Measurements from ENCODE around the gene SLC10A1.

The SLC10A1 gene

DNA sequence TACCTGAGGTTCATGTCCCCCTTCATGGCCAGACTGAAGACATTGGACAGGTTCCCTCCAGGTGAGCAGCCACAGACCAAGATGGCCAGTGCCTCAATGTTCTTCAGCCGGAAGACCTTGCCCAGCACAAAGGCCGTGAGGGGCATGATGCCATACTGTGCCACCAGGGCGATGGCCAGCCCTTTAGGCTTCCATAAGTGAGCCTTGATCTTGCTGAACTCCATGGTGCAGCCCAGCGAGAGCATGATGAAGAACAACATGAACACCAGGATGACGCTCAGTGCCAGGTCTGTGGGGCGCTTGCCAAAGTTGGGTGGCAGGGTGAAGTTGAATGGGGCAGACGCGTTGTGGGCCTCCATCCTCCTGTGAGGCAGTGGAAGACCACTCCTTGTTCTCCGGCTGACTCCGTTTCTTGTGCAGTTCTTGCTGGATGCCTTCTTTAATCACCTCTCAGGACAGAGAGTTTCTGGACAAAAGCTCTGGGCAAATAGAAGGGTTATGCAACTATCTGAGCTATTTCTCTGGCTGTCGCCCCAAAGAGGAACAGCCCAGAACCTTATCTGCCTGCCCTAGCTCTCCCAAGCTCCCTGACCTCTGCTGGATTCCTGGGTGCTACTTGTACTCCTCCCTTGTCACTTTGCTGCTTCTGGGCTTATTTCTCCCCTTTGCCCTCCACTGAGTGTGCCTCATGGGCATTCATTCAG, at the start of gene SLC10A1:
Gene SLC10A1, minus strand, starts transcription at position 445 of the 704 bp plus-strand sequence. Its CDS starts 86 bp downstream, at position 359.
- H3K27ac ChIP-seq (ENCODE audit: poor library complexity, severe bottlenecking): no peak within 1 kb of the TSS
- no peaks in the 10 kb centered on the region for H3K36me3 ChIP-seq (ENCODE audit: low read depth)
- no peaks in the 10 kb centered on the region for H3K4me1 ChIP-seq (ENCODE audit: insufficient read depth, poor library complexity, severe bottlenecking)
- no peaks in the 10 kb centered on the region for H3K9me3 ChIP-seq (ENCODE audit: severe bottlenecking)
- H3K4me3 ChIP-seq (ENCODE audit: severe bottlenecking): no peak within 1 kb of the TSS
- ATAC-seq (ENCODE audit: low read depth): no peak
- TF ChIP-seq, protein P1, sequence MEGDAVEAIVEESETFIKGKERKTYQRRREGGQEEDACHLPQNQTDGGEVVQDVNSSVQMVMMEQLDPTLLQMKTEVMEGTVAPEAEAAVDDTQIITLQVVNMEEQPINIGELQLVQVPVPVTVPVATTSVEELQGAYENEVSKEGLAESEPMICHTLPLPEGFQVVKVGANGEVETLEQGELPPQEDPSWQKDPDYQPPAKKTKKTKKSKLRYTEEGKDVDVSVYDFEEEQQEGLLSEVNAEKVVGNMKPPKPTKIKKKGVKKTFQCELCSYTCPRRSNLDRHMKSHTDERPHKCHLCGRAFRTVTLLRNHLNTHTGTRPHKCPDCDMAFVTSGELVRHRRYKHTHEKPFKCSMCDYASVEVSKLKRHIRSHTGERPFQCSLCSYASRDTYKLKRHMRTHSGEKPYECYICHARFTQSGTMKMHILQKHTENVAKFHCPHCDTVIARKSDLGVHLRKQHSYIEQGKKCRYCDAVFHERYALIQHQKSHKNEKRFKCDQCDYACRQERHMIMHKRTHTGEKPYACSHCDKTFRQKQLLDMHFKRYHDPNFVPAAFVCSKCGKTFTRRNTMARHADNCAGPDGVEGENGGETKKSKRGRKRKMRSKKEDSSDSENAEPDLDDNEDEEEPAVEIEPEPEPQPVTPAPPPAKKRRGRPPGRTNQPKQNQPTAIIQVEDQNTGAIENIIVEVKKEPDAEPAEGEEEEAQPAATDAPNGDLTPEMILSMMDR (IDR thresholded peaks at IDR 0.05; ENCODE audit: poor library complexity, severe bottlenecking): no peak
- no peak for DNase-seq (ENCODE audit: low spot score)
- no peaks in the 10 kb centered on the region for H3K27me3 ChIP-seq (ENCODE audit: insufficient read depth, poor library complexity, severe bottlenecking)

DNA sequence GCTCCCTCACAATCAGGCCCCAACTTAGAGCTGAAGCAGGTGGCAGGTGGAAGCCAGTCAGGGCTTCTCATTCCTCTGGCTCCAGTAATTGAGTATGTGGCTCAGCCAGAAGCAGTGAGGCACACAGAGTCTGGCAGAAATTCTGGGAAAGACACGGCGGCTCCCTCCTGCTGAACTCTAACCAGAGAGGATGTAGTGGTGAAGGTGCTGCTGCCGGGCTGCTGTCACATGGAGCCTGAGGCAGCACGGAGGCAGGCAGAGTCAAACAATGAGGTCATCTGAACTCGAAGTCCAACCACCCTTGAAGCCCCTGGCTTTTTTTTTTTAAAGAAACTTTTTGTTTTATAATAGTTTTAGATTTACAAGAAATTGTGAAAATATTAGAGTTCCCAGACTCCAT, 48.7 kb upstream of the SLC10A1 start:
- H3K27me3 ChIP-seq (ENCODE audit: insufficient read depth, poor library complexity, severe bottlenecking): peaks cover 14% of the 10 kb centered on the region
- no peak overlapping the region for H3K4me3 ChIP-seq (ENCODE audit: severe bottlenecking)
- H3K27ac ChIP-seq (ENCODE audit: poor library complexity, severe bottlenecking): no peak overlapping the region
- H3K9me3 ChIP-seq (ENCODE audit: severe bottlenecking): no peaks in the 10 kb centered on the region
- TF ChIP-seq, protein P1 (IDR thresholded peaks at IDR 0.05; ENCODE audit: poor library complexity, severe bottlenecking): no peak
- DNase-seq (ENCODE audit: low spot score): no peak
- H3K36me3 ChIP-seq (ENCODE audit: low read depth): no peaks in the 10 kb centered on the region
- H3K4me1 ChIP-seq (ENCODE audit: insufficient read depth, poor library complexity, severe bottlenecking): no peaks in the 10 kb centered on the region
- ATAC-seq (ENCODE audit: low read depth): no peak

DNA sequence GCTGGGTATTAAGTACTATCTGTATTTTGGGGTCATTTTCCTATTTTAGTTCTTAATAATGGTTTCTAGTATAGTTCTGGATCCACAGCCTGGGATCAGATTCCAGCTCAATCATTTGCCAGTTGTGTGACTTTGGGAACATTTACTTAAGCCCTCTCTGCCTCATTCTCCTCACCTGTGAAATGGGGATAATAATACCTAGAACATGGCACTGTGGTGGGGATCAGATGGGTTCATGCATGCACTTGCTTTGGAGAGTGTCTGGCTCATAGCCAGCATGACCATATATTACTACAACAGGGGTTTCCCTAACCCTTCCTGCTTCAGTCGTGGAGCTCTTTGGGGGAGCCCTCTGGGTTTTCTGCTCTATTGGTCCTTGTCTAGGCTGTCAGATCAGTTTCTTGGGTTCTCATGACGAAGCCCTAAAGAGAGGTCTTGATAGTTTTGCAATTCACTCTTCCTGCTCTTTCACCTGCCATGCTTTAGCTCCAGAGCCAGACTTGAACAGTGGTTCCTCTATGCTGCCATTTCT, 48.1 kb upstream of the SLC10A1 start:
- TF ChIP-seq, protein P1 (IDR thresholded peaks at IDR 0.05; ENCODE audit: poor library complexity, severe bottlenecking): no peak
- no peak overlapping the region for H3K4me3 ChIP-seq (ENCODE audit: severe bottlenecking)
- DNase-seq (ENCODE audit: low spot score) (no peak), ATAC-seq (ENCODE audit: low read depth) (no peak)
- no peaks in the 10 kb centered on the region for H3K36me3 ChIP-seq (ENCODE audit: low read depth)
- H3K9me3 ChIP-seq (ENCODE audit: severe bottlenecking): no peaks in the 10 kb centered on the region
- no peak overlapping the region for H3K27ac ChIP-seq (ENCODE audit: poor library complexity, severe bottlenecking)
- H3K27me3 ChIP-seq (ENCODE audit: insufficient read depth, poor library complexity, severe bottlenecking): peaks cover 14% of the 10 kb centered on the region
- no peaks in the 10 kb centered on the region for H3K4me1 ChIP-seq (ENCODE audit: insufficient read depth, poor library complexity, severe bottlenecking)

DNA sequence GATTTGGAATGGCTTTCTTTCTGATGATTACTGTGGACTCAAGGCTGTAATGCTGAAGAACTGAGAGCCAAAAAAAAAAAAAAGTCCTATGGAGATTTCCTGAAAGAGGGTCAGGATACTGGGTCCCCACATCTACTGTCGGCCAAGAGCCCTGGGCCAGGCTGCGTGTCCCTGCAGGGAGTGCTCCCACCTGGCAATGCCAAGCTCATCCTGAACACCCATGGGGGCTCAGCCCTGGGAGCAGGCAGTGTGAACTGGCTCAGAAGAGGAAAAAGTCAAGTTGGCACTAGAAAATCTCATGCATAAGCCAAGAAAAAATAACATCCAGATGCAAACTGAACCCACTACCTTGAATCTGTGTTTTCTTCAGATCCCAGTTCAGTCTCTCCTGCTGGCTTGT, 47.1 kb upstream of the SLC10A1 start:
- Histone ChIP-seq H3K27me3 (ENCODE audit: insufficient read depth, poor library complexity, severe bottlenecking) (peaks cover 9% of the 10 kb centered on the region), H3K4me1 (ENCODE audit: insufficient read depth, poor library complexity, severe bottlenecking) (no peaks in the 10 kb centered on the region), H3K9me3 (ENCODE audit: severe bottlenecking) (no peaks in the 10 kb centered on the region), H3K27ac (ENCODE audit: poor library complexity, severe bottlenecking) (no peak overlapping the region), H3K36me3 (ENCODE audit: low read depth) (no peaks in the 10 kb centered on the region), H3K4me3 (ENCODE audit: severe bottlenecking) (no peak overlapping the region)
- ATAC-seq (ENCODE audit: low read depth): no peak
- no peak for DNase-seq (ENCODE audit: low spot score)
- TF ChIP-seq, protein P1 (IDR thresholded peaks at IDR 0.05; ENCODE audit: poor library complexity, severe bottlenecking): no peak
